NT2/D1 (cell line): Measurements from ENCODE around the gene SDCCAG8.

ENCODE experiments used
- DNase-seq: peaks from one replicate; pipeline ENCODE4 v3.0.0-alpha.2; 2011; ENCODE audit warnings: low read depth, low spot score
- H3K27me3 ChIP-seq: 2 replicates; pipeline ENCODE4 v1.6.0; 2011; ENCODE audit warnings: mild to moderate bottlenecking; ENCODE audit not compliant: insufficient read length, insufficient read depth
- H3K36me3 ChIP-seq: 2 replicates; pipeline ENCODE4 v1.6.1; 2011; ENCODE audit warnings: mild to moderate bottlenecking, low read length, mixed read lengths; ENCODE audit not compliant: insufficient read depth, insufficient read length
- H3K4me1 ChIP-seq: 2 replicates; pipeline ENCODE4 v1.5.1; 2011; ENCODE audit not compliant: insufficient read depth, insufficient read length
- H3K4me3 ChIP-seq: 2 replicates; pipeline ENCODE4 v1.5.1; 2011; ENCODE audit warnings: low read depth; ENCODE audit not compliant: insufficient read length
- H3K9ac ChIP-seq: 2 replicates; pipeline ENCODE4 v1.6.0; 2011; ENCODE audit warnings: low read depth; ENCODE audit not compliant: insufficient read length
- H3K9me3 ChIP-seq: 2 replicates; pipeline ENCODE4 v1.5.1; 2011; ENCODE audit warnings: mild to moderate bottlenecking, low read length; ENCODE audit not compliant: insufficient read depth
- SUZ12 ChIP-seq: IDR thresholded peaks from 2 replicates; pipeline ENCODE4 v1.6.1; 2011; ENCODE audit not compliant: insufficient read length, insufficient read depth; ENCODE audit errors: extremely low read depth
- YY1 ChIP-seq: IDR thresholded peaks from 2 replicates; pipeline ENCODE4 v1.6.1; 2011; ENCODE audit not compliant: insufficient read length, insufficient read depth
- ZNF274 ChIP-seq: IDR thresholded peaks from 2 replicates; pipeline ENCODE4 v1.6.1; 2011; ENCODE audit warnings: mild to moderate bottlenecking, low read depth, low read length

The SDCCAG8 gene

GRCh38 chr1:243462929-243463697 is 207.3 kb downstream of the SDCCAG8 start:
- no peak overlapping the region for H3K4me3 ChIP-seq
- H3K4me1 ChIP-seq: no peaks in the 10 kb centered on the region
- no peak overlapping the region for H3K9ac ChIP-seq
- H3K27me3 ChIP-seq: no peaks in the 10 kb centered on the region
- no peaks in the 10 kb centered on the region for H3K9me3 ChIP-seq
- no peak for DNase-seq
- no peaks in the 10 kb centered on the region for H3K36me3 ChIP-seq
- no peak for TF ChIP-seq ZNF274
- no peak for TF ChIP-seq SUZ12
- no peak for TF ChIP-seq YY1

DNA sequence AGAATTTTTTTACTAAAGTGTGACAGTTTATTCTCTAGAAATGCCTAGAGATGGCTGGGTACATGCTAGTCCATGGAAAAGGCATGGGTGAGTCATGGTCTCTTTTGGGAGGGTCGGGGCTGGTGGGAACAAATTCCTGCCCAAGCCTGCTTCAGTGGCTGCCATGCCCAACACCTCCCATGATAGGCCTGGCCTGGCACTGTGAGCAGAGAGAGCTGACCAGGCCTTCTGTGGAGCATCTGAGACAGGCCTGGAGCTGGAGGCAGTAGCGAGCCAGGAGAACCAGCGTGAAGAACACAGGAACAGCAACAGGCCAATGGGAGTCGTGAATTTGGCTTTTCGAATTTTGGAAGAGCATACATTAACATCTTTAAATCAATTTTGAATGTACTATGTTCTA is 209.2 kb downstream of the SDCCAG8 start:
- Histone ChIP-seq H3K27me3 (no peaks in the 10 kb centered on the region), H3K4me1 (peaks cover 1% of the 10 kb centered on the region), H3K36me3 (no peaks in the 10 kb centered on the region), H3K9me3 (no peaks in the 10 kb centered on the region), H3K9ac (no peak overlapping the region), H3K4me3 (no peak overlapping the region)
- TF ChIP-seq YY1: no peak
- no peak for DNase-seq

DNA sequence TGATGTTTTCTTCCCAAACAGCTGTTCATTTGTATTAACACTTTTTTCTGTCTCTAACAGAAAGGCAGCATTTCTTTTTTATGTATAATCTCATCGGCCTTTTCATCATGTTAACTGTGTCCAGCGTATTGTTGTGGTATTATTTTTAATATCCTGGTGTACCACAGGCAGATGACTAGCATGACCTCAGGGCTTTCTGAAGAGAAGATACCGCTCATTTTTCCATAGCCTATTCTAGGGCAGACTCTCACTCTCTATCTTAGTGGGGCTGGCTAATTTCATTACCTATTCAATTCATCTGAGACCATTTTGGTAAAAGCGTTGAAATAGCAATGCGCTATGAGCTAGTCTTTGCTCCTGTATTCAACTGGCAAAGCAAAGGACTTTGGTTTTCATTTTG is 209.9 kb downstream of the SDCCAG8 start:
- Histone ChIP-seq H3K27me3 (no peaks in the 10 kb centered on the region), H3K4me3 (no peak overlapping the region), H3K4me1 (peaks cover 4% of the 10 kb centered on the region), H3K9ac (no peak overlapping the region), H3K36me3 (no peaks in the 10 kb centered on the region), H3K9me3 (no peaks in the 10 kb centered on the region)
- TF ChIP-seq YY1 (no peak), SUZ12 (no peak), ZNF274 (no peak)
- DNase-seq: no peak

DNA sequence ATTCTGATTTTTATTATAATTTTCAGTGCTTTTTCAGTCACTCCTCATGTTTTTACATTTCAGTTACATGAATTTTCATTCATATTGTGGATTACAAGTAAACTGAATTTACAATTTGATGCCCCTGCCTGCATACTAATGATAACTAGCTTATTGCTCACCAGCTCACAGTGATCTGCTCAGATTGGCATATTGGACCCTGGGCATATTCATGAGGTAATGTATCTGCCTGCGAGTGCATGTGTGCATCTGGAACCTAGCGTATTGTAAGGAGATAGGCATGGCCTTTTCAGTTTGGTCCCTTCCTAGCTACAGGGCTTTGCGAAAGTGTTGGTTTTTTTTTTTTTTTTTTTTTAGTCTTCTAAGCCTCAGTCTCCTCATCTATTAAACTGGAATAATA is 213.7 kb downstream of the SDCCAG8 start:
- no peaks in the 10 kb centered on the region for H3K36me3 ChIP-seq
- no peak for TF ChIP-seq SUZ12
- no peak for TF ChIP-seq YY1
- TF ChIP-seq ZNF274: no peak
- no peak for DNase-seq
- peaks cover 7% of the 10 kb centered on the region for H3K4me1 ChIP-seq
- H3K27me3 ChIP-seq: no peaks in the 10 kb centered on the region
- H3K9ac ChIP-seq: no peak overlapping the region
- H3K9me3 ChIP-seq: no peaks in the 10 kb centered on the region
- H3K4me3 ChIP-seq: no peak overlapping the region

DNA sequence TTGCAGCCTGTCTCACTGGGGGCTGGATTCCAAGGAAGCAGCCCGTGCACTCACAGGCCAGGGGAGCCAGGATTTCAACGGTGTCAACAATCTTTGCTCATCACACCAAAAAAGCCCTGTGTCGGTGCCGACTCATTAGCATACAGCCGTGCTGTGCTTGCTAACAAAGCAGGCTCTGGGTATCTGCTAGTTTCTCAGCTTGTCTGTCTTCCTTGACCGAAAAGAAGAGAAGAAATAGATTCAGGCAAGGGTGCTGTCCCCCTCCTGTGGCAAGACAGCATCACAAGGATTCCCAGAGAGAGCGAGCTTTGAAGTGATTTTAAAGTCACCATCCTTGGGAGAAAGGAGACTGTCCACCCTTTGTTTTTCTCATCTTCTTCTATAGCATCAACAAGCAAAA is 214.7 kb downstream of the SDCCAG8 start:
- Histone ChIP-seq H3K4me3 (no peak overlapping the region), H3K9me3 (no peaks in the 10 kb centered on the region), H3K36me3 (no peaks in the 10 kb centered on the region), H3K4me1 (peaks cover 7% of the 10 kb centered on the region), H3K9ac (no peak overlapping the region), H3K27me3 (no peaks in the 10 kb centered on the region)
- no peak for TF ChIP-seq ZNF274
- TF ChIP-seq YY1: no peak
- no peak for TF ChIP-seq SUZ12
- DNase-seq: no peak

DNA sequence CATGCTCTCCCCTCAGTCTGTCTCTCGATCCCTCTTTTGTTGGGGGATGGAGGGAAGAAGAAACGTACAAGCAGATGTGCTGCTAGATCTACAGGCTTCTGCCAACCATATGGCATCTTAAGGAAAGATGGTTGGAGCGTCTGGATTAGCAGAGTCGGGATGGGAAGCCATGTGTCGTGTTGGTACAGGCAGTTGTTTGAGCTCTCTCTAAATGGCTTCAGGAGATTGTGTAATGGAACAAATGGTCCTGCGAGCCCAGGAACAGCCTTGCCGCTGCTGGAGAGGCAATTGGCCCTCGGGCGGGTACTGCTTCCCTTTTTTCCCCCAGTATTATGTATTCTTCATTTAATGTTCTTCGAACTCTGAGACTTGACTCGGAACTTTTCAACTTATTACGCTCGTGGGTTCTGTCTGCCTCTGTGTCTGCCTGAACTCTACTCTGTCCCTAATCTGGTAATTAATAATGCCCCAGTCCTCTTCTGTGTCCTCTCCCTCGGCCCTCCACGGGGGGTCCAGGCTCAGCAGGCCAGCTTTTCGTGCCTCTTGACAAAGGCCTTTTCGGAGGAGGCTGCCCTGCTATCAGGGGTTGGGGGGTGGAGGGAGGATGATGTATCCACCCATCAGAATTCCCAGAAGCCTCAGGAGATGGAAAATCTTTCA is 215.3 kb downstream of the SDCCAG8 start:
- H3K4me1 ChIP-seq: peaks cover 7% of the 10 kb centered on the region

GRCh38 chr1:243471754-243472745 is 216.2 kb downstream of the SDCCAG8 start:
- Histone ChIP-seq H3K27me3 (no peaks in the 10 kb centered on the region), H3K36me3 (no peaks in the 10 kb centered on the region), H3K9ac (no peak overlapping the region), H3K9me3 (no peaks in the 10 kb centered on the region), H3K4me1 (peaks cover 7% of the 10 kb centered on the region), H3K4me3 (no peak overlapping the region)
- TF ChIP-seq ZNF274 (no peak), YY1 (no peak), SUZ12 (no peak)
- no peak for DNase-seq

More for the DNA sequence above, 215.3 kb downstream of the SDCCAG8 start:
- no peak for TF ChIP-seq ZNF274
- no peak for TF ChIP-seq YY1
- no peak for TF ChIP-seq SUZ12
- H3K9ac ChIP-seq: no peak overlapping the region
- DNase-seq: no peak
- no peaks in the 10 kb centered on the region for H3K9me3 ChIP-seq
- no peaks in the 10 kb centered on the region for H3K36me3 ChIP-seq
- H3K27me3 ChIP-seq: no peaks in the 10 kb centered on the region
- no peak overlapping the region for H3K4me3 ChIP-seq
